Skeletal muscle tissue (tissue), 4 donors: ENCODE results near the gene TENM4. TPM values are rescaled to one million over a fixed set of nuclear protein-coding genes. Genes with fewer than 3 reads are reported as not detected.

Experiments used
- H3K27ac ChIP-seq: one replicate; pipeline ENCODE4 v1.7.0; 2013; ENCODE audit warnings: mild to moderate bottlenecking, low read depth, low read length, inconsistent platforms
- H3K27me3 ChIP-seq, 3 donors: one replicate each; pipeline ENCODE4 v1.7.0; 2013; ENCODE audit warnings: low read length in 3 of 3; ENCODE audit not compliant: control insufficient read depth in 3 of 3, insufficient read depth in 3 of 3
- H3K36me3 ChIP-seq, 3 donors: one replicate each; pipeline ENCODE4 v1.7.0; 2013; ENCODE audit warnings: low read length in 3 of 3; ENCODE audit not compliant: control insufficient read depth in 3 of 3, insufficient read depth in 3 of 3
- H3K4me1 ChIP-seq, 3 donors: one replicate each; pipeline ENCODE4 v1.7.0; 2013; ENCODE audit warnings: low read length in 3 of 3, mild to moderate bottlenecking in 3 of 3; ENCODE audit not compliant: control insufficient read depth in 3 of 3, insufficient read depth in 3 of 3
- H3K4me3 ChIP-seq, 3 donors: one replicate each; pipeline ENCODE4 v1.7.0; 2013; ENCODE audit warnings: low read length in 3 of 3
- H3K9ac ChIP-seq, 3 donors: one replicate each; pipeline ENCODE4 v1.7.0; 2013; ENCODE audit warnings: low read length in 3 of 3, mild to moderate bottlenecking in 3 of 3, moderate library complexity in 2 of 3, low read depth in 1 of 3
- H3K9me3 ChIP-seq, 3 donors: one replicate each; pipeline ENCODE4 v1.7.0; 2013; ENCODE audit warnings: low read length in 3 of 3; ENCODE audit not compliant: control insufficient read depth in 3 of 3
- total RNA-seq: library from RNA; depleted of rRNA; stranded (reverse); fragments of >200 nt; gene quantifications from one replicate; pipeline ENCODE4 v1.2.3, GENCODE V29; 2014
- donor health status: Osteomylitis.

TENM4 gene
- total RNA-seq, 1 donor from 2014 or later = 18.3 TPM

DNA sequence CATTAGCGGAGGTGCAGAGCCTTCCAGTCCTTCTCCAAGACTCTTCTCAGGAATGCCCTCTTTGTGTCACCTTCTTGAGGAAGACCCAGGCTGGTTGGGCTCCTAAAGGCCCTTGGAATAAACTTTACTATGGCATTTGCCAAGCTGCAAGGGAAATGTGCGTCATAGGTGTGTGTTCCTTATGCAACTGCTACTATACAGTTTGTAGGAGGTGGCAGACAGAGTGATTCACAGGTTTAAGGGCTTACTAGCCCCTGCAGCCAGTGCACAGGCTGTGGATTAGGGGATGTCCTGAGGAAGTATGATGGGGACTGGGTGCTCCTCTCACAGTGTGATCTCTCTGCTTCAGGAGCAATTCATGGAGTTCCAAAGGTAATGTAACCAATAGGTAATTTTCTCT, 74.6 kb downstream of the TENM4 start:
- Histone ChIP-seq H3K9me3 (no peaks in the 10 kb centered on the region), H3K27me3 (peaks cover 0 to 3% (median 0%) of the 10 kb centered on the region in 3 donors), H3K27ac (no peak overlapping the region), H3K36me3 (no peaks in the 10 kb centered on the region), H3K9ac (no peak overlapping the region), H3K4me1 (no peaks in the 10 kb centered on the region), H3K4me3 (no peak overlapping the region)

DNA sequence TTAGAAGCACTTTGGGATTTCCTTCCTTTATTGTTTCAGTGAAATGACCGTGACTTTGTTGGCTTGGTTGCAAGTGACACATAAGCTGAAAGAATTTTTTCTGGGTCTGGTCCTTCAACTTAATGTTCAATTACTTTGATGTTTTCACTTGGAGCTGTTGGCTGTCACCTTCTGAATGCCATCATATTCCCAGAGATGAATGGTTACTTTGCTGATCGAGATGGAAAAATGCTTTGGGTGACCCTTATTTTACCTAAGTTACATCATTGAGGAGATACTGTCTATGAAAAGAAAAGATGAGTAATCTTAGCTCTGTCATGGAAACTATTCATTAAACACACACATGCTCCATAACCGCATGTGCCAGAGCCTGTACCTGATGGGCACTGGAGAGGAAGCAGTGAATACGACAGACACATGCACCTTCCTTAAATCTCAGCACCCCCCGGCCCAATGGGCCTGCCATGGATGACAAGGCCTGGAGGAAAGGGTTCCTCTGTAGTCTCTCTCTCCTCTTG, 76.9 kb downstream of the TENM4 start:
- H3K27me3 ChIP-seq = peaks cover 0 to 3% (median 0%) of the 10 kb centered on the region in 3 donors
- H3K9me3 ChIP-seq = no peaks in the 10 kb centered on the region
- no peak overlapping the region for H3K27ac ChIP-seq
- H3K36me3 ChIP-seq = no peaks in the 10 kb centered on the region
- no peak overlapping the region for H3K4me3 ChIP-seq
- H3K4me1 ChIP-seq = no peaks in the 10 kb centered on the region
- no peak overlapping the region for H3K9ac ChIP-seq

DNA sequence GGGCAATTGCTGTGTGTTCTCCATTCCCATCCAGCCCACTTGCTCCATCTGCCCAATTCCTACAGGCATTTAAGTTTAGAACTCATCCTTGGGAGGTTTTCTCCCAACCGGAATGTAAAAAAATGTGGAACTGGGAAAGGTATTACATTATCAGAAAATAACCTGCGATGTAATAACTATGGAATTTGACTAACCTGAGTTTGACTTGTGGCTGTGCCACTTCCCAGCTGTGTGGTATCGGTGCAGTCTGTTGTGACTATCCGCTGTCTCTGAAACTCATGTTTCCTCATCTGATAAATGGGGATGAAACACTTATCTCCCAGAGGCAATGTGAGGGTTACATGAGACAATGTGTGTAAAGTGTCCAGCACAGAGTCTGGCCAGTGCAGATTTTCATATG, 77.6 kb downstream of the TENM4 start:
- Histone ChIP-seq H3K4me1 (no peaks in the 10 kb centered on the region), H3K27me3 (peaks cover 0 to 1% (median 0%) of the 10 kb centered on the region in 3 donors), H3K4me3 (no peak overlapping the region), H3K27ac (no peak overlapping the region), H3K9ac (no peak overlapping the region), H3K36me3 (no peaks in the 10 kb centered on the region), H3K9me3 (no peaks in the 10 kb centered on the region)

DNA sequence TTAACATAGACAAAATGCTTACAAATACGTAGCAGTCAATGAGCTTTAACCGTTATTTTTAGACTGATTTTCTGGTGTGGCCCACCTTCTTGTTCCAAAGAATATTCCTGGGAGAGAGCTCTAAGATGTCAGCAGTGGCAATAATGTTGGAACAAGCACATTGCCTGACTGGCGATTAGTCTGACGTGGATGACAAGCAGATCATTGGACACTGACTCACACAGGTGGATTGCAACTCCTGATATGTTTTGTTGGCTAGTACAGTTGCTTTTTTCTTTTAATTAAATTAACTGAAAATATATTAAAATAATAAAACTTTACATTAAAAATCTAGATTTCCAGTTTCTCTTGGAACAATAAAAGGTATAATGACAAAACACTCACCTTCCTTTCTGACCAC, 78.0 kb downstream of the TENM4 start:
- H3K9me3 ChIP-seq = no peaks in the 10 kb centered on the region
- H3K27me3 ChIP-seq = no peaks in the 10 kb centered on the region
- H3K36me3 ChIP-seq = no peaks in the 10 kb centered on the region
- no peak overlapping the region for H3K27ac ChIP-seq
- no peaks in the 10 kb centered on the region for H3K4me1 ChIP-seq
- no peak overlapping the region for H3K4me3 ChIP-seq
- H3K9ac ChIP-seq = no peak overlapping the region

DNA sequence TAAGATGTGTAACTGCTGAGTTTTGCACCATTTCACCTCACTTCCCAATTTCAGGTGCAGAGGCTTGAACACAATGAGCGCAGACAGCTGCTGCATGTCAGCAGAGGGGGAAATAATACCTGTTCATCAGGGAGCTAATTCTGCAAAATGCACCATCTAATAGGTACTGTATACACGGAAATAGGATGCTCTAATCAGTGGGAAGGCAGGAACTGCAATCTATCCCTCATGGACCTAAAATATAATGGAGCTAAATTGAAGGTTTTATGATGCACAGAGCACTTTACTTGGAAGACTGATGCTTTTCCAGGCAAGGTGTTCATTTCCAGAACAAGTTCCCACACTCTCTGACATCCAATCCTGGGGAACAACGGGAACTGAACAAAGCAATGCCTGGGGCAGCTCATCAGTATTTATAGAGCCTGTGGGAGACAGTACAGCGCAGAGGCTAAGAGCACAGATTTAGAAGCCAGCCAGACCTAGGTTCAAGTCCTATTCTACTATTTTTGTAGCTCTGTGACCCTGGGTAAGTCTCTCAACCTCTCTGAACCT, 78.5 kb downstream of the TENM4 start:
- H3K27me3 ChIP-seq = no peaks in the 10 kb centered on the region
- no peak overlapping the region for H3K27ac ChIP-seq
- H3K36me3 ChIP-seq = no peaks in the 10 kb centered on the region
- no peak overlapping the region for H3K9ac ChIP-seq
- no peak overlapping the region for H3K4me3 ChIP-seq
- no peaks in the 10 kb centered on the region for H3K4me1 ChIP-seq
- no peaks in the 10 kb centered on the region for H3K9me3 ChIP-seq

DNA sequence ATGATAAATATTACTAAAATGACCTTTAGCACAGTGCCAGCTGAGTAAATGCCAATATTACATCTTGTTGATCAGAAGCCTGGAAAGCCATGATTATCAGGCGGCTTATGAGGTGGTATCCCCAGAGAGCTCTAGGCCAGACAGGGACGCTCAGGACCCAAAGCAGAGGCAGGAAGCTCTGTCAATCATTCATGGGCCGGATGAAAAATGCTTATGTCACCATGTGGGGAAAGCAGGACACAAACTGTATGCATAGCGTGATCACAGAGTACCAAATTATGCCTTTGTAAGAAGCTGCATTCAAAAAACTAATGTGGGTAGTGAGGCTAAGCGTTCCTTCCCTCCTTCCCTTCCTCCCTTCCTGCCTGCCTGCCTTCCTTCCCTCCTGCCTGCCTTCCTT, 82.6 kb downstream of the TENM4 start:
- Histone ChIP-seq H3K9me3 (no peaks in the 10 kb centered on the region), H3K4me3 (no peak overlapping the region), H3K9ac (no peak overlapping the region), H3K4me1 (no peaks in the 10 kb centered on the region), H3K27ac (no peak overlapping the region), H3K36me3 (no peaks in the 10 kb centered on the region), H3K27me3 (no peaks in the 10 kb centered on the region)

DNA sequence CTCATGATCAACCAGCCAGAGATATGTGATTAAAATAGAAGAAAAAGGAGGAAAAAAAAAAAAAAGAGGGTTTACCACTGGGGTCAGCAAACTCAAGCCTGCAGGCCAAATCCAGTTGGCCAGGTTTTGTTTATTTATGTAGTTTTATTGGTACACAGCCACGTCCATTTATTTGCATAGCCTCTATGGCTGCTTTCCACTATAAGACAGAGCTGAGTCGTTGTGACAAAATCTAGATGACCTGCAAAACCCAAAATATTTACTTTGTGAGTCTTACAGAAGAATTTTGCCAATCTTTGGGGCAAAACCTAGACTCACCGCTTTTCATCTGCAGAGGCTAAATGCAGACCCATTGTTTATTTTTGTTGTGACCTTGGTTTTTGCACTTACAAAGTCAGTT, 87.1 kb downstream of the TENM4 start:
- Histone ChIP-seq H3K36me3 (no peaks in the 10 kb centered on the region), H3K4me1 (no peaks in the 10 kb centered on the region), H3K4me3 (no peak overlapping the region), H3K9me3 (no peaks in the 10 kb centered on the region), H3K27ac (no peak overlapping the region), H3K9ac (no peak overlapping the region), H3K27me3 (peaks cover 0 to 13% (median 0%) of the 10 kb centered on the region in 3 donors)

DNA sequence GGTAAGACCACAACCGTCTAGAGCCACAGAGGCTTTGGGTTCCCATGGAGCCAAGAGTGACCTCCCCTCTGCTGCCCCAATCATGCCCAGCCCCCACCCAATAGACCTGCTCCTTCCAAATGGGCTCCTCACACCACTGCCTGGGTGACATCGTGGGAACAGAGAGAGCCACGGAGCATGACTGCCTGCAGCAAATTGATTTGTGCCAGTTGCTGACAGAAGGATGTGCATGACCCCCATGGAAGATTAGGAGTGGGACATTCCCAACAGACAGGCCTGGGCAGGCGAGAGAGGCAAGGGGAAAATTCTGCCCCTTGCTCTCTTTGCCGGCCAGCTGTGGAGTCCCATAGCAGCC, 88.5 kb downstream of the TENM4 start:
- Histone ChIP-seq H3K27ac (no peak overlapping the region), H3K27me3 (peaks cover 0 to 13% (median 0%) of the 10 kb centered on the region in 3 donors), H3K36me3 (no peaks in the 10 kb centered on the region)

DNA sequence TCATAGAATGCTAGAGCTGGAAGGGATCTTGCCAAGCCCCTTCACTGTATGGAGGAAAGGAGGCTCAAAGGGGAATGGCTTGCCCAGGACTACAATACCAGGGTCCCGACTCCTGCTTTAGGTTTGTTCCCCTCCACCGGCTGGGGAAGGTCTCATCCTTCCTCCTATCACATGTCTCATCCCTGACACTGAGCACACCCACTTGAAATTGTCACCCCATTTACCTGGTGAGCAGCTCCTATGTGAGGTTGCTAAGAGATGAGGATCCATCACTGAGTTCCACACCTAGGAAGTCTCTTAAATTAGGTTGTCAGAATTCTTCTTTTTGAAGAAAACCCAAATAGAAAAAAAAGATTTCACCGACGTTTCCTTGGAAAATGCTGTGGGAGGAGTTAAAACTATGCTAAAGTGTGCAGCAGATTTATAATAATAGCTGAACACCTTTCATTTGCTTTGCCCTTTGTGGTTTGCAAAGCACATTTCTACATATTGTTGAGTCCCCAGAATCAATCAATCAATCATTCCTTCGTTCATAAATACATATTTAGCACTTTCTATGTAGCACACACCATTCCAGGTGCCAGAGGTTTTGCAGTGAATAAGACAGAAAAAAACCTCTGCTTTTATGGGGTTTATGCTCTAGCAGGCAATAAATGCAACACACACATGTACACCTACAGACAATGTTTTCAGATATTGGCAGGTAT, 91.7 kb downstream of the TENM4 start:
- Histone ChIP-seq H3K27me3 (peaks cover 0 to 13% (median 0%) of the 10 kb centered on the region in 3 donors), H3K9ac (no peak overlapping the region), H3K4me3 (no peak overlapping the region), H3K27ac (no peak overlapping the region), H3K9me3 (no peaks in the 10 kb centered on the region), H3K36me3 (no peaks in the 10 kb centered on the region), H3K4me1 (no peaks in the 10 kb centered on the region)

More for the DNA sequence above, 88.5 kb downstream of the TENM4 start:
- H3K4me3 ChIP-seq = no peak overlapping the region
- H3K9ac ChIP-seq = no peak overlapping the region
- no peaks in the 10 kb centered on the region for H3K4me1 ChIP-seq
- no peaks in the 10 kb centered on the region for H3K9me3 ChIP-seq

DNA sequence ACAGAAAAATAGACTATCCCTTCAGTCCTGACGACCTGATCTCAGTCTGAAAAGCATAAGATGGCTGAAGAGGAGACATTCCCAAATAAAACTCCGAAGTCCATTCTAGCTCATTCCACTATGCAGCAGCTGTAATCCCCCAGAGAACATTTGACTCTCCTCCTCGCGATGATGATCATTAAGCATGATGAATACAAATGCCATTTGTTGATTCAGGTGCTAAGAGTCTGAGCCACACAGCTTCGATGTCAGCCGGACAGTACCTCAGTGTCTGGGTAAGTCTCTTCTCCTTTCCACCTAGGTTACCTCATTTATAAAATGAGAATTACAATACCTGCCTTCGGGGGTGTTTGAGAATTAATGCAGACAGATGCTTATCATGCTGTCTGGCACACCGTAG, 94.8 kb downstream of the TENM4 start:
- no peak overlapping the region for H3K27ac ChIP-seq
- no peaks in the 10 kb centered on the region for H3K9me3 ChIP-seq
- H3K27me3 ChIP-seq = peaks cover 0 to 9% (median 0%) of the 10 kb centered on the region in 3 donors
- H3K4me1 ChIP-seq = no peaks in the 10 kb centered on the region
- H3K9ac ChIP-seq = no peak overlapping the region
- no peaks in the 10 kb centered on the region for H3K36me3 ChIP-seq
- no peak overlapping the region for H3K4me3 ChIP-seq
